DOHH2 (cell line): ENCODE results near the gene LAMC3.

Experiments
- H3F3A ChIP-seq: fragments of 200-600 bp; sonication (generic), shearing (Covaris generic); 2 replicates; pipeline ENCODE4 v1.6.0; 2016; ENCODE audit warnings: antibody characterized with exemption, mild to moderate bottlenecking; ENCODE audit not compliant: control insufficient read depth, insufficient read depth
- H3K27ac ChIP-seq: fragments of 200-600 bp; sonication (generic); 2 replicates; pipeline ENCODE4 v1.5.1; 2014; ENCODE audit warnings: low read depth, mild to moderate bottlenecking, low read length, moderate library complexity
- H3K27me3 ChIP-seq: fragments of 200-600 bp; sonication (generic); 2 replicates; pipeline ENCODE4 v1.6.1; 2014; ENCODE audit warnings: mild to moderate bottlenecking, low read length, mixed read lengths; ENCODE audit not compliant: control insufficient read depth
- H3K36me3 ChIP-seq: fragments of 200-600 bp; sonication (generic); 2 replicates; pipeline ENCODE4 v1.6.1; 2014; ENCODE audit warnings: mild to moderate bottlenecking, low read length, moderate library complexity, mixed read lengths; ENCODE audit not compliant: control insufficient read depth
- H3K4me1 ChIP-seq: fragments of 200-600 bp; sonication (generic); 2 replicates; pipeline ENCODE4 v1.6.1; 2014; ENCODE audit warnings: mild to moderate bottlenecking, low read length, mixed read lengths; ENCODE audit not compliant: control insufficient read depth
- H3K4me2 ChIP-seq: fragments of 200-600 bp; sonication (generic); 2 replicates; pipeline ENCODE4 v1.6.0; 2014; ENCODE audit warnings: mild to moderate bottlenecking, low read length, moderate library complexity
- H3K4me3 ChIP-seq: fragments of 200-600 bp; sonication (generic); 2 replicates; pipeline ENCODE4 v1.5.1; 2014; ENCODE audit warnings: mild to moderate bottlenecking, low read length, mixed read lengths
- H3K79me2 ChIP-seq: fragments of 200-600 bp; sonication (generic); 2 replicates; pipeline ENCODE4 v1.6.1; 2014; ENCODE audit warnings: mild to moderate bottlenecking, low read length, mixed read lengths; ENCODE audit not compliant: control insufficient read depth
- H3K9me2 ChIP-seq: fragments of 200-600 bp; sonication (generic); replicated peaks from 2 replicates; pipeline ENCODE4 v1.6.1; 2014; ENCODE audit warnings: mild to moderate bottlenecking, low read length, mixed read lengths; ENCODE audit not compliant: control insufficient read depth
- H3K9me3 ChIP-seq: fragments of 200-600 bp; sonication (generic); 2 replicates; pipeline ENCODE4 v1.6.1; 2014; ENCODE audit warnings: antibody characterized with exemption, low read length, mixed read lengths; ENCODE audit not compliant: control insufficient read depth, insufficient read depth
- H4K20me1 ChIP-seq: fragments of 200-600 bp; sonication (generic); 2 replicates; pipeline ENCODE4 v1.6.0; 2014; ENCODE audit warnings: low read depth, mild to moderate bottlenecking, antibody characterized with exemption, low read length, moderate library complexity; ENCODE audit not compliant: control insufficient read depth, insufficient read depth
- EZH2phosphoT487 ChIP-seq: fragments of 200-600 bp; sonication (generic); IDR thresholded peaks from 2 replicates; pipeline ENCODE4 v1.6.1; 2017; ENCODE audit warnings: borderline replicate concordance, mild to moderate bottlenecking, antibody characterized with exemption, low read length, moderate library complexity, mixed read lengths
- TF ChIP-seq, protein P1 (sequence below): fragments of 200-600 bp; sonication (generic); IDR thresholded peaks from one replicate; pipeline ENCODE4 v1.5.1; 2014; ENCODE audit warnings: antibody characterized with exemption, mild to moderate bottlenecking, low read depth, low read length; ENCODE audit not compliant: poor library complexity, severe bottlenecking

LAMC3 gene

GRCh38 chr9:131087354-131087893 is 78.5 kb downstream of the LAMC3 start:
- no peaks in the 10 kb centered on the region for H3K36me3 ChIP-seq
- H3F3A ChIP-seq: no peaks in the 10 kb centered on the region
- no peak overlapping the region for H3K27ac ChIP-seq
- H3K79me2 ChIP-seq: no peaks in the 10 kb centered on the region
- H3K27me3 ChIP-seq: no peaks in the 10 kb centered on the region
- no peaks in the 10 kb centered on the region for H3K9me2 ChIP-seq
- no peaks in the 10 kb centered on the region for H3K9me3 ChIP-seq
- no peaks in the 10 kb centered on the region for H4K20me1 ChIP-seq
- H3K4me1 ChIP-seq: no peaks in the 10 kb centered on the region
- no peak overlapping the region for H3K4me2 ChIP-seq
- no peak overlapping the region for H3K4me3 ChIP-seq
- TF ChIP-seq EZH2phosphoT487: no peak
- TF ChIP-seq, protein P1, sequence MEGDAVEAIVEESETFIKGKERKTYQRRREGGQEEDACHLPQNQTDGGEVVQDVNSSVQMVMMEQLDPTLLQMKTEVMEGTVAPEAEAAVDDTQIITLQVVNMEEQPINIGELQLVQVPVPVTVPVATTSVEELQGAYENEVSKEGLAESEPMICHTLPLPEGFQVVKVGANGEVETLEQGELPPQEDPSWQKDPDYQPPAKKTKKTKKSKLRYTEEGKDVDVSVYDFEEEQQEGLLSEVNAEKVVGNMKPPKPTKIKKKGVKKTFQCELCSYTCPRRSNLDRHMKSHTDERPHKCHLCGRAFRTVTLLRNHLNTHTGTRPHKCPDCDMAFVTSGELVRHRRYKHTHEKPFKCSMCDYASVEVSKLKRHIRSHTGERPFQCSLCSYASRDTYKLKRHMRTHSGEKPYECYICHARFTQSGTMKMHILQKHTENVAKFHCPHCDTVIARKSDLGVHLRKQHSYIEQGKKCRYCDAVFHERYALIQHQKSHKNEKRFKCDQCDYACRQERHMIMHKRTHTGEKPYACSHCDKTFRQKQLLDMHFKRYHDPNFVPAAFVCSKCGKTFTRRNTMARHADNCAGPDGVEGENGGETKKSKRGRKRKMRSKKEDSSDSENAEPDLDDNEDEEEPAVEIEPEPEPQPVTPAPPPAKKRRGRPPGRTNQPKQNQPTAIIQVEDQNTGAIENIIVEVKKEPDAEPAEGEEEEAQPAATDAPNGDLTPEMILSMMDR: no peak

GRCh38 chr9:131090025-131090787 is 81.2 kb downstream of the LAMC3 start:
- no peaks in the 10 kb centered on the region for H3K36me3 ChIP-seq

DNA sequence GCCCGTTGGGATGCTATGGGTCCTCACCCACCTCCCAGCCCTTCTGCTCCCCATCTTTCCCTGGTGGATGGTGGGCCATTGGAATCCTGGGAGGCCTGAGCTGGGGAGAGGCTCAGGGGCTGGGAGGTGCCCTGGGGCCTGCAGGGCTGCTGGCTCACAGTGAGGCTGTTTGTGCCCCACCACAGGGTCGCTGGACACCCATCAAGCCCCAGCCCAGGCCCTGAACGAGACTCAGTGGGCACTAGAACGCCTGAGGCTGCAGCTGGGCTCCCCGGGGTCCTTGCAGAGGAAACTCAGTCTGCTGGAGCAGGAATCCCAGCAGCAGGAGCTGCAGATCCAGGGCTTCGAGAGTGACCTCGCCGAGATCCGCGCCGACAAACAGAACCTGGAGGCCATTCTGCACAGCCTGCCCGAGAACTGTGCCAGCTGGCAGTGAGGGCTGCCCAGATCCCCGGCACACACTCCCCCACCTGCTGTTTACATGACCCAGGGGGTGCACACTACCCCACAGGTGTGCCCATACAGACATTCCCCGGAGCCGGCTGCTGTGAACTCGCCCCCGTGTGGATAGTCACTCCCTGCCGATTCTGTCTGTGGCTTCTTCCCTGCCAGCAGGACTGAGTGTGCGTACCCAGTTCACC is 82.5 kb downstream of the LAMC3 start:
- Histone ChIP-seq H3F3A (no peaks in the 10 kb centered on the region), H4K20me1 (no peaks in the 10 kb centered on the region), H3K79me2 (no peaks in the 10 kb centered on the region), H3K4me2 (no peak overlapping the region), H3K27ac (no peak overlapping the region), H3K4me3 (no peak overlapping the region), H3K9me2 (no peaks in the 10 kb centered on the region), H3K4me1 (no peaks in the 10 kb centered on the region), H3K9me3 (no peaks in the 10 kb centered on the region), H3K36me3 (no peaks in the 10 kb centered on the region), H3K27me3 (peaks cover 10% of the 10 kb centered on the region)
- TF ChIP-seq, protein P1: no peak
- no peak for TF ChIP-seq EZH2phosphoT487

More at GRCh38 chr9:131090025-131090787, 81.2 kb downstream of the LAMC3 start:
- Histone ChIP-seq H4K20me1 (no peaks in the 10 kb centered on the region), H3K4me2 (no peak overlapping the region), H3K79me2 (no peaks in the 10 kb centered on the region), H3K27me3 (0 out of 2 replicates have a peak, but pooled peaks cover 3% of the 10 kb centered on the region), H3K9me3 (no peaks in the 10 kb centered on the region), H3K9me2 (no peaks in the 10 kb centered on the region), H3K27ac (no peak overlapping the region), H3K4me3 (no peak overlapping the region), H3F3A (no peaks in the 10 kb centered on the region), H3K4me1 (no peaks in the 10 kb centered on the region)
- TF ChIP-seq, protein P1: no peak
- TF ChIP-seq EZH2phosphoT487: no peak
